Measurements from ENCODE around the gene USP19. TPM values are rescaled to one million over a fixed set of nuclear protein-coding genes. Genes with fewer than 3 reads are reported as not detected.

USP19 gene
- total RNA-seq, 2 donors from 2014 or later, result 51.4 to 56.6 TPM

Other genes starting within 250 kb of the USP19 start
- gene SLC25A20, start 221.9 kb downstream of the USP19 start, total RNA-seq, result 10 to 100 TPM in 1 of 2 donors, 1 to 10 TPM in 1; 6.9 to 14.5 TPM
- 100 to 1,000 TPM; 166 to 201 TPM for gene ARIH2, start 202.0 kb downstream of the USP19 start, total RNA-seq
- 10 to 100 TPM; 37.8 to 43.2 TPM for gene P4HTM, start 130.6 kb downstream of the USP19 start, total RNA-seq
- gene WDR6, start 113.4 kb downstream of the USP19 start, total RNA-seq, result 100 to 1,000 TPM; 181 to 202 TPM
- 10 to 100 TPM; 21.2 to 27.4 TPM for gene DALRD3, start 102.2 kb downstream of the USP19 start, total RNA-seq
- gene NDUFAF3, start 98.7 kb downstream of the USP19 start, total RNA-seq, result 10 to 100 TPM; 61.3 to 62.9 TPM
- gene IMPDH2, start 91.4 kb downstream of the USP19 start, total RNA-seq, result 100 to 1,000 TPM in 1 of 2 donors, 10 to 100 TPM in 1; 96.8 to 108 TPM
- 100 to 1,000 TPM; 196 to 206 TPM for gene QRICH1, start 26.8 kb downstream of the USP19 start, total RNA-seq
- gene QARS1, start 16.1 kb downstream of the USP19 start, total RNA-seq, result 100 to 1,000 TPM; 214 to 269 TPM
- 1 to 10 TPM in 1 of 2 donors, under 1 TPM in 1; 0.65 to 3.3 TPM for gene LAMB2, start 12.2 kb upstream of the USP19 start, total RNA-seq
- 10 to 100 TPM; 13.7 to 13.9 TPM for gene CCDC71, start 45.5 kb upstream of the USP19 start, total RNA-seq
- 1 to 10 TPM; 1.7 to 8.7 TPM for gene KLHDC8B, start 50.8 kb upstream of the USP19 start, total RNA-seq
- 10 to 100 TPM in 1 of 2 donors, 1 to 10 TPM in 1; 7.3 to 11.1 TPM for gene C3orf62, start 156.4 kb upstream of the USP19 start, total RNA-seq
- 100 to 1,000 TPM; 101 to 110 TPM for gene USP4, start 219.2 kb upstream of the USP19 start, total RNA-seq
- gene GPX1, start 237.5 kb upstream of the USP19 start, total RNA-seq, result 100 to 1,000 TPM in 1 of 2 donors, 10 to 100 TPM in 1; 75.6 to 326 TPM

Measured in T-helper 17 cell (primary cell).